Measurements from ENCODE around the gene MANBA.

The MANBA gene

DNA sequence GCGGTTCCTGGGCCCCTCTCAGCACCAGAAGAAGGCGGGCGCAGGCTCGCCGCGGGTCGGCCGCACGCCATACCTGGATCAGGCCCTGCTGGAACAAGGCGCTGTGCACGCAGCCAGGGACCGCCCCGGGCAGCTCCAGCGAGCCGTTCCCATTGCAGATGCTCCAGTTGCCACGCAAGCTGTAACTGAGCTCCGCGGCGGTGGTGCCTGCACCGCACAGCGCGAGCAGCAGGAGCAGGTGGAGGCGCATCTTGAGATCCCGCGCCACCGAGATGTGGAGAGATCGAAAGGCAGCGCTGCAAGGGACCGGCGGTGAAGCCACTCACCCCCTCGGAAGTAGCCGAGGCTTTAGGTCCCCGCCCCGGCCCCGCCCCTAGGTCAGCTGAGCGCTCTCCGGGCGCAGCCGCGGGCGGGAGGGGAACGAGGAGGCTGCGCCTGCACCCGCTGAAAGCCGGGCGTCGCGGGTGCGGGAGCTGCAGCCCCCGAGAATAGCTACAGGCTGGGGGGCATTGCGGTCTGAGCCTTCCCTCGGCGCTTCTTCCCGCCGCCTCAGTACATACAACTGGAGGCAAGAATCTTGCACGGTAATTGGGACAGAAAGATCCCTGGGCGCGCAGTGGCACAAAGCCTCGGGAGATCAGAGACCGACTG is at the start of gene MANBA:
TSS of gene MANBA (minus strand) at position 324 of the 651 bp plus-strand sequence. CDS start at position 250, 74 bp downstream.
- in situ Hi-C loops (cut with MboI; ENCODE audit: low sequenced_read_pairs), result no loop called here

DNA sequence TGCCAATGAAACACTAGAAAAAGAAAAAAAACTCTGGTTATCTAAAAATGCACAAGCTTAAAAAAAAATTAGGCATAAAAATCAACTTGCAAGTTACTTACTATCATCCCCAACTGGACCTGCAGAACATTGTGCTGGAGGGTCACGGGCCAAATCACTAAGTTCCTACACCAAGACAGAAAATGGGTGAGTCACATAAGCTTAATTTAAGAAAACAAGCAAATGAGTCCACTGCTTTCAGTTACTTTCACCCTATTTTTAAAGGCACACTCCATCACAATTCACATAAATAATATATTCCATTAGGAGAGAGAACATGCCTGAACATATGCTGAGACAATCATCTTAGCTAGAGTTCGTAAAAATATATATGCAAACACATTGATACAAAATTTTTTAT is 48.9 kb upstream of the MANBA start:
- in situ Hi-C loops (cut with MboI; ENCODE audit: low sequenced_read_pairs), result no loop called here

DNA sequence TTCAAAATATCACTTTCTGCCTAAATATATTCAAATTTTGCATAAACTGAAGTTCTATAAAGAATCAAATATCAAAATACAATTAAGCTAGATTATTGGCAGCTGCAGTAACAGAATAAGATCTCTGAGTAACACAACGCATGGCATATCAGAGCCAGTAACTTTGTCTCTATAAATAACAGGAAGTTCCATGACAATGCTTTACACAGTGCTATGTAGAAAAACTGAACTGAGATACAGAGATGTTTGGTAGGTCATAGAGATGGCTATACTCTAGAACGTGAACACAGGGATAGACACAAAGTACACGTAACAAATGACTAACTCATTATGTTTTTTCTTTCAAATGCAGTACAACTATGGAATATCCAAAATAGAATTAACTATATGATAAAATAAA is 48.4 kb upstream of the MANBA start:
- in situ Hi-C loops (cut with MboI; ENCODE audit: low sequenced_read_pairs), result no loop called here

DNA sequence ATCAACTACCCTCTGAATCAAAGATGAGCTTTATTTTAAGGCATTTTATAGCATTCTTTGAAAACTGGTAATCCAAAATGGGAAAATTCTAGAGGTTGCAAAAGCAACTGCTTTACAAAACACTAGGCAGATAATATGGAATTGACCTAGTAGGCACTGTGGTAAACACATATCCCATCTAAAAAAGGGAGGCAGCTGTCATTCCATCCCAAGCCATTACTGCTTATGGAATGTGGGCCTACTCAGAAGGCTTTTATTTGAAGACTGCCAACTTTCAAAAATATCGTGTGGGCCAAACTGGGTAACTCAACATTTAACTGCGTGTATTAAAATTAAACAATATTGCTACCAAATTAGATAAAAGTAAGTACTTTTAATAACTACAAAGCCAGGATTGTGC is 47.2 kb upstream of the MANBA start:
- in situ Hi-C loops (cut with MboI; ENCODE audit: low sequenced_read_pairs), result no loop called here

DNA sequence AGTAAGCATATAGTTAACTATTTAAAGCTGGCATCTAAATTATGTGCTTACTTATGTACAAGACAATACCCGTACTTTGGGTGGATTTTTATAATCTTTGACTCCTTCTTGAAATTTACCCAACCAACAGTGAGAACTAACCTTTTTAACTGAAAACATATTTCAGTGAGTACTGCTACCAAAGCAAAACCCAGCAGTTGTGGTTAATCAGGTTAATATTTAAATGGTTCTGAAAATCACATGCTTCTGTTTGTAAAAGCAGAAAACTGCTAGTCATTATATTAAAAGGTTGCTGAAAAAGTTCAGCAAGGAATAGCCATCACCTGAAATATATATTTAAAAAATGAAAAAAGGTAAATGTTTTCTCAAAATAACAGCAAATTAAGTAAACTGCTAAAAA is 46.6 kb upstream of the MANBA start:
- in situ Hi-C loops (cut with MboI; ENCODE audit: low sequenced_read_pairs), result no loop called here

DNA sequence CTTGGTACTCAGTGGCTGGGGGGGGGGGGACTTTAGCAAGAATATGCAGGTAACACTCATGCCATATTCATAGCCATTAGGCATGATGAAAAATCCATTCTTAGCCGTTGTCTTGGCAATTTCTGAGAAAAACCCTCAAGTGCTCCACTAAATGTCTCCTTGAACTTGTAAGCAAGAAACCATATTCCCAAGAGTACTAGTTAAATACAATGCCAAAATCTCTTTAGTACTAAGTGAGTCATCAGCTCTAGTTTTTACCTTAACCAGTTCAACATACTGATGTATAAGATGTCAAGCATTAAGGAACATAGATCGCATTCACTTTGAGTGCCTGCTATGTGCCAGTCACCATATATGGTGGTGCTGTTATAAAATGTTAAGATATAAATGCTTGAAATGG is 39.0 kb upstream of the MANBA start:
- in situ Hi-C loops (cut with MboI; ENCODE audit: low sequenced_read_pairs), result no loop called here

DNA sequence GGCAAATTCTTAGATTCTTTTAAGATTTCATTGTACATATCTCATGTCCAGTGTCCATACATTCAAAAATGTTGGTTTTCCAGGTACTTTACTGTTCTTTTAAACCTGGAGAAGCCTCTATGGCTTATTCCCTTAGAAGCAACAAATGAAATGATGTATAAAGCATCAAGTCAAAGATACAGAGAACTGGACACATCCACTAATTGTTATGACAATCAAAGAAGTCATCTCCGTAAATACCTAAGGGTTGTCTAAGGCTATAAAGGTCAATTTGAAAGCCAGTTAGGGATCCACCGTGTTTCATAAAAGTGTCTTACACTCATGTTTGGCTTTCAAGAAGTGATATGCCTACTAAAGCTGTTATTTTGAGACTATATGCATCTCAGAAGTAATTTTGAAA is 34.2 kb upstream of the MANBA start:
- in situ Hi-C loops (cut with MboI; ENCODE audit: low sequenced_read_pairs), result no loop called here

DNA sequence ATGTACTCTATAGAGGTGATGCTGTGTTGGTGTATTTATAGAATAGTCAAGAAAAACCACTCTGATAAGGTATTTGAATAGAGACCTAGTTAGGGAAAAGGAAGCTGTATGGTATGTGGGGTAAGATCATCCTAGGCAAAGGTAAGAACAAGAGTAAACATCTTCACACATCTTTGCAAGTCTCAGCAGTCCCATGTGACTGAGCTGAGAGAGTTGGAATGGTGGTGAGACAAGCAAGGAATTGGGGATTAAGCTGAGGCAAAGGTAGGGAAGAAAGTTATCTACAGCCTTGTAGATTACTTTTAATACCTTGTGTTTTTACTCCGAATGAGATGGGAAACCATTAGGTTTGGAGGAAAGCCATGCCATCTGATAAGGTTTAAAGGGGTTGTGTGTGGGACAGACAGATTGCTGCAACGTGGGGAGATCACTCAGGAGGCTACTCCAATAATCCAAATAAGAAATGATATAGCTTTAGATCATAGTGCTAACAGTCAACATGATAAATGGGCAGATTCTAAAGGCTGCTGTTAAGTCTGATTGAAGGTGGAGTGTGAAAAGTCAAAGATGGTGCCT is 31.7 kb upstream of the MANBA start:
- in situ Hi-C loops (cut with MboI; ENCODE audit: low sequenced_read_pairs), result no loop called here

DNA sequence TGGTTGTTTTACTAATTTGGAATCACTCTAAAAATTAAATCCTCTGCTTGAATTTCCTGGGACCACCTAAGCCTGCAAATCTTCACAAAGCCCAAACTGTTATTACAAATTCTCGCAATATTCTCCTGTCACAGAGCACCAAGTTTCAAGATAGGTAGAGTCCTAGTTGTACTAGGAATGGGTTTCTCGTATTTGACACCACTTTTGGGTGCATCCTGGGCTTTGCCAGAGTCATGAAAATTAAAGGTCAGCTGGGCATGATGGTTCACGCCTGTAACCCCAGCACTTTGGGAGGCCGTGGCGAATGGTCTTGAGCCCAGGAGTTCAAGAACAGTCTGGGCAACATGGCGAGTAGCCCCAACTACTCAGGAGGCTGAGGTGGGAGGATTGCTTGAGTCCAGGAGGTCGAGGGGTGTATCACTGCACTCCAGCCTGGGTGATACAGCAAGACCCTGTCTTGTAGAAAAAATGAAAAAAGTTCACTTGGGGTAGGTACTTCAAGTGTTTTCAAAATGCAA is 30.6 kb upstream of the MANBA start:
- in situ Hi-C loops (cut with MboI; ENCODE audit: low sequenced_read_pairs), result no loop called here

DNA sequence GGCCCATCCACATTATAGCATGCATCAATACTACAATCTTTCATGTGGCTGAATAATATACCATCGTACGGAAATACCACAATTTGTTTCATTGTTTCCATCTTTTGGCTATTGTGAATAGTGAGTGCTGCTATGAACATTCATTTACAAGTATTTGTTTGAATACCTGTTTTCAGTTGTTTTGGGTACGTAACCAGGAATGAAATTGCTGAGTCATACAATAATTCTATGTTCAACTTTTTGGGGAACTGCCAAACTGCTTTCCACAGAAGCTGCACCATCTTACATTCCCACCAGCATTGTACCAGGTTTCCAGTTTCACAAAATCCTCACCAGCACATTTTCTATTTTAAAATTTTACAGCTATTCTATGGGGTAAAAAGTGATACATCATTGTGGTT is 28.5 kb upstream of the MANBA start:
- in situ Hi-C loops (cut with MboI; ENCODE audit: low sequenced_read_pairs), result no loop called here

DNA sequence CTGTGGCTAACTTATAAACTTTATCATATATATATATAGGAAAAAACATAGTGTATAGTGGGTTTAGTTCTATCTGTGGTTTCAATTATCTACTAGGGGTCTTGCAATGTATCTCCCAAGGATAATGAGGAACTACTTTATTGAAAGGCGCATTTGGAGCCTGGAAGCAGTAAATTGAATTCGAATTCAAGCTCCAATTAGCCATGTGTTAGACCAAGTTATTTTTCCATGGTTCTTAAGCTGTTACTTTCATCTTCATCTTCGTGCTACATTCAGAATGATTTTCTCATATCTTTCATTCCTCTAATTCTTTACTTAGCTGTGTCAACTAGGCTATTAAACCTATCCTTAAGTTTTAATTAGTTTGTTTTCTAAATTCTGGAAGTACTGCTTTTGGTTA is 27.2 kb upstream of the MANBA start:
- in situ Hi-C loops (cut with MboI; ENCODE audit: low sequenced_read_pairs), result no loop called here

DNA sequence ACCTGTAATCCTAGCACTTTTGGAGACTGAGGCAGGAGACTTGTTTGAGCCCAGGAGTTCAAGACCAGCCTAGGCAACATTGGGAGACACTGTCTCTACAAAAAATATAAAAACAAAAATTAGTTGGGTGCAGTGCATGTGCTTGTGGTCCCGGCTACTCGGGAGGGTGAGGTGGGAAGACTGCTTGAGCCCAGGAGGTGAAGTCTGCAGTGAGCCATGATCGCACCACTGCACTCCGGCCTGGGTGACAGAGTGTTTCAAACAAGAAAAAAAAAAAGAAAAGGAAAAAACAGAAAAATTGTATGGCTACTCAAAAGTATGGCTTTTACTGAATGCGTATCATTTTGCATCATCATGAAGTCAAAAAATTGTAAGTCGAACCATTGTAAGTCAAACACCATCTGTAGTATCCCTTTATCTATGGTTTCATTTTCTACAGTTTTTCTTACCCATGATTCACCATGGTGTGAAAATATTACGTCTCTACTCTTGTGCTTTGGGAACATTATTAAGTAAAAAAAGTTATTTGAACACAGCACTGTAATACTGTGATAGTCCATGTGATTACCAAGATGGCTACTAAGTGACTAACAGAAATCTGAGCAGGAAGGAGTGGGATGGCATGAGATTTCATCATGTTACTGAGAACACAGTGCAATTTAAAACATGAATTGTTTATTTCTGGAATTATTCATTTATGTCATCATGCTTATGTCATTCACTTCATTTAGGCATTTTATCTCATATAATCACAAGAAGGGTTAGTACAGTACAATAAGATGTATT is 26.5 kb upstream of the MANBA start:
- in situ Hi-C loops (cut with MboI; ENCODE audit: low sequenced_read_pairs), result no loop called here

DNA sequence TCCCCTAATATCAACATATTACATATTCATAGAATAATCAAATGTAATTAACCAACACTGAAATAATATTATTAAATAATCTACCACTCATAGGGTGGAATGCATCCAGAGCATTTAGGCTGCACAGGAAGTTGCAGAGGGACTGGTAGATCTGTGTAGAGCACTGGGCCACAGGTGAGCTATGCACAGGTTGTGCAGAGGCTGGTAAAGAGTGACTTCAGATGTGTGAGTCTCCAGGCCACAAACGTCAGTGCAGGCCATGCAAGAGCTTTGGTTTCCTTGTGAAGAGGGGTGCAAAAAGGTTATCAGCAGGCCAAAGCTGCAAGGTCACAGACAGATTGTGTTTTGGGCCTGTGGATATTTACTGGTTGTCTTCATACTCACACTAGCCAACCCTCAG is 25.5 kb upstream of the MANBA start:
- in situ Hi-C loops (cut with MboI; ENCODE audit: low sequenced_read_pairs), result no loop called here

DNA sequence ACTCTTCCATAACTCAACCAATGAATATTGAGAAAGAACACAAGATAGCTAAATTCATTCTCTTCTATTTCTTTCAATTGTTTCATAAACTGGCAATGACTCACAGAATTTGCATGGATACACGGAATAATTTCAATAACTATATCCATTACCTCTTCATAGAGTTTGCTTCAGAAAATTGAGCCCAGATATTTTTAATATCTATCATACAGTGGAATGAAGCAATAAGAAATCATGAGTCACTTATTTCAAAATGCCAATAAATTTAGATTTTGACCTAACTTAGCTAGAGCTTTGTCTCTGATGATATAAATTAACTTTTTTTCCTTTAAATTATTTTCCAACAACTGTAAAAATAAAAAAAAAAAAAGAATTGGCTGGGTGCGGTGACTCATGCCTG is 22.2 kb upstream of the MANBA start:
- in situ Hi-C loops (cut with MboI; ENCODE audit: low sequenced_read_pairs), result no loop called here

DNA sequence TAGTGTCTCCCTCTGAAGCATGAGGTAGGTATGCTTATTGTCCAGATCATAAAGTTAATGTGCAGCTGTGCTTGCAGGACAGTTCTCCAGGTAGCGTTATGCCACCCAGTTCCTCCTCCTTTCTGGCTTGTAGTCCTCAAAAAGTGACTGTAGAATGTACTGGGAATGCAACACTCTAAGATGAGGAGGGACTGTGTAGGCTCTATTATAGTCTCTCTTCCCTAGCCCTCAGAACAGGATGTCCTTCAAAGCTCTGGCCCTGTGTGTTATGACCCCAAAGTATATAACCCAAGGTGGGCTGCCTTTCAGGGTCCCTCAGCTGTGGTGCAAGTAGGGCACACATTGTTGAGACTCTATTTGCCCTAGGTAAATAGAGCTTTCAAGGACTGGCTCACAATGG is 20.8 kb upstream of the MANBA start:
- in situ Hi-C loops (cut with MboI; ENCODE audit: low sequenced_read_pairs), result no loop called here

DNA sequence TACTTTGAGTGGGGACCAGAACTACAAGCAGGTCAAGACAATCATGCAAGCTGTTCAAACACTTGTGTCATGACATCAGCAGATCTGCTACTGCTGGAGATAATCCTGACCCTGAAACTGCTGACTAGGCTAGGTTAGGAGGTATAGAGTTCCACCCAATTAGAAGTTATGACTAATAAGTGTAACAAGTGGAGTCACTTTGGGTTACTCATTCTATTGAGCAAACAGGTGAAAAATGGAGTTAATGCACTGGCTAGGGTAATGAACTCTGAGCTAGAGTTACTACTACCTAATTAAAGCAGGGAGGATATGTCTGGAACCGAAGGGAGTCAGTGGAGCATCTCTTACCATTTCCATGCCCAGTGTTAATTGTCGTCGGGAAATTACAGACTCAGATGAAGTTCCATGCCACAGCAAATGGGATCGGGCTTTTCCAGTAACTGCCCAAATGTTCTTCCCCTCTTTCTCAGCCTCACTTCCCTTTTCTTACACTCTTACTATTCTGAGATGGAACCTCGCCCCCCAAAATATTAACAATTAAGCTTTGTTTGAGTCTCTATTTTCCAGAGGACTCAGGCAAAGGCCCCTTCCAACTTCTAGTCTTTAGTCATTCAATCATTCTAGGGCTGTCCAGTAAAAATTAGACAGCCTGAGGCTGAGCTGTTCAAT is 19.8 kb upstream of the MANBA start:
- in situ Hi-C loops (cut with MboI; ENCODE audit: low sequenced_read_pairs), result no loop called here

DNA sequence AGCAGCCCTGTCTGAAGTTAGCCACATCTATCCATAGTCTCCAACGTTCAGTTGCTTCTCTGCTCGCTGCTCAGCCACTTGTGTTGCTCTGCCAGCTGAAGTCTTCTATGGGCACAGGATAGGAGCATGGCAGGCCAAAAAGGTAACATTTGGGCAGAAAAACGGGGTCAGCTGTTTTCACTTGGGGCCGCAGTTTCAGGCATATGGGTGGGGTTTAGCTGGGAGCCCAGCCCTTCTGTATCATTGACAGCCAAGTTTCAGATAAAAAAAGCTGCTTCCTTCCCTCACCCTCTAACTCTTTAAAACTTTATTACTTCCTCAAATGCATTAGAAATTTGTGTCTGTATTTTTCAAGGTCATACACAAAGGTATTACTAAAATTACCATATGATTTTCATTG is 18.4 kb upstream of the MANBA start:
- in situ Hi-C loops (cut with MboI; ENCODE audit: low sequenced_read_pairs), result no loop called here

DNA sequence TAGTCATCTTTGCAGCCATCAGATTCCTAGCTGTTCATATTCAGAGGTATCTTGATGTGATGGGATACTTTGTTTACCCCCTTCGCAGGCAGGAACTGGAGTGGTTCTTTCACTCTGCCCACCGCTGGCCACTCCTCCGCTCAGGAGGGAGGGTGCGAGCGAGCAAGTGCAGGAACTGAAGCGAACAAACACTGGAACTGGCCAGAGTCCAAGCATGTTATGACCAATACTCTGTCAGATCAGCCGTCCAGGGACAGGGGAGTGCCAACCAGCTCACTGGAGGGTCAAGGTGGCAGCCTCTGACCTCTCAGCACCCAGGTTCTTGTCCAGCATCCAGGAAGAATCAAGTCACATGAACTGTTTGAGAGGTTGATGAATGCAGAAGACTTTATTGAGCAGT is 18.0 kb upstream of the MANBA start:
- in situ Hi-C loops (cut with MboI; ENCODE audit: low sequenced_read_pairs), result no loop called here

DNA sequence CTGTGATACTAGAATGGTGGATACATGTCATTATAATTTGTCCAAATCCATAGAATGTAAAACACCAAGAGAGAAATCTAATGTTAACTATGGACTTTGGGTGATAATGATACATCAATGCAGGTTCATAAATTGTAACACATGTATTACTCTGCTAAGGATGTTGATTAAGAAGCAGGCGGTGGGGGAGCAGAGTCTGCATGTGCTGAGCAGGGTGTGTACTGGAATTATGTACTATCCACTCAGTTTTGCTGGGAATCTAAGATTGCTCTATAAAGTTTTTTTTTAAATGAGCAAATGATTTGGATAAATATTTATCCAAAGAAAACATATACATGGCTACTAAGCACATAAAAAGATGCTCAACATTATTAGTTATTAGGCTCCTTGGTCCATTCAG is 15.0 kb upstream of the MANBA start:
- in situ Hi-C loops (cut with MboI; ENCODE audit: low sequenced_read_pairs), result no loop called here

DNA sequence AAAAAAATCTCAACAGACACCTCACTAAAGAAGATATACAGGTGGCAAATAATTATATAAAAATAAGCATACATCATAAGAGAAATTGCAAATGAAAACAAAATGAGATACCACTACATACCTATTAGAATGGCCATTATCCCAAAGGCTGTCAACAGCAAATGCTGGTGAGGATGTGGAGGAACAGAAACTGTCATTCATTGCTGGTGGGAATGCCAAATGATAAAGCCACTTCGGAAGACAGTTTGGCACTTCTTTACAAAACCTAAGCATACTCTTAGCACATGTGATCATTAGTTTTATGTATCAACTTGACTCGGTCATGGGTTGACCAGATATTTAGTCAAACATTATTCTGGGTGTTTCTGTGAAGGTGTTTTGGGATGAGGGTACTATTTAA is 13.5 kb upstream of the MANBA start:
- in situ Hi-C loops (cut with MboI; ENCODE audit: low sequenced_read_pairs), result no loop called here

DNA sequence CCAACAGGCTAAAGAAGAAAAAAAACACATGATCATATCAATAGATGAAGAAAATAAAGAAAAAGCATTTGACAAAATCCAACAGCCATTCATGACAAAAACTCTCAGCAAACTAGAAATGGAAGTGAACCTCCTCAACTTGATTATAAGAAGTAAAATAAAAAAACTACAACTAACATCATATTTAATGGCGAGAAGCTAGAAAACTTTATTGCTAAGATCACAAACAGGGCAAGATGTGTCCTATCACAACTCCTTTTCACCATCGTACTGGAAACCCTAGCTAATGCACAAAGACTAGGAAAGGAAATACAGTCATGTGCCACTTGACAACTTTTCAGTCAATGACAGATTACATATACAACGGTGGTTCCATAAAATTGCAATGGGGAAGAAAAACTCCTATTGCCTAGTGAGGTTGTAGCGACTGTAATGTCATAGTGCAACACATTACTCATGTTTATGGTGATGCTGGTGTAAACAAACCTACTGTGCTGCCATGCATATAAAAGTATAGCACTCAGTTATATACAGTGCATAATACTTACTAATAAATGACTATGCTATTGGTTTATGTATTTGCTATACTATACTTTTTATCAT is 12.1 kb upstream of the MANBA start:
- in situ Hi-C loops (cut with MboI; ENCODE audit: low sequenced_read_pairs), result no loop called here
